GM18909 (cell line): ENCODE results near the gene DNAL4.

Experiments used
- ATAC-seq: cut with Tn5 transposase; IDR thresholded peaks from one replicate; pipeline ENCODE4 v1.9.1; 2021; ENCODE audit warnings: mild to moderate bottlenecking; ENCODE audit not compliant: unreplicated experiment, poor library complexity

Gene DNAL4

GRCh38 chr22:38761202-38762162 is 32.5 kb downstream of the DNAL4 start:
- ATAC-seq, result no peak

GRCh38 chr22:38760477-38761201 is 33.3 kb downstream of the DNAL4 start:
- ATAC-seq, result no peak

- ATAC-seq, result no peak
Observed at GRCh38 chr22:38759005-38759404, 34.9 kb downstream of the DNAL4 start.

GRCh38 chr22:38758276-38758945 is 35.5 kb downstream of the DNAL4 start:
- ATAC-seq, result no peak

- ATAC-seq, result no peak
Observed at GRCh38 chr22:38757464-38757757, 36.5 kb downstream of the DNAL4 start.

- ATAC-seq, result no peak
Observed at GRCh38 chr22:38756711-38757463, 37.1 kb downstream of the DNAL4 start.

- peak; percentile 64 for ATAC-seq
Observed at GRCh38 chr22:38755911-38756532, 37.9 kb downstream of the DNAL4 start, which contains the start of gene SUN2. Gene SUN2, minus strand, starts transcription at chr22:38755998. Its CDS starts 3,370 bp downstream, at chr22:38752628.

- peak; percentile 36 for ATAC-seq
Observed at GRCh38 chr22:38755155-38755910, 38.6 kb downstream of the DNAL4 start.

GRCh38 chr22:38754751-38755154 is 39.2 kb downstream of the DNAL4 start:
- ATAC-seq, result no peak

- no peak for ATAC-seq
Observed at GRCh38 chr22:38753948-38754750, 39.8 kb downstream of the DNAL4 start.

GRCh38 chr22:38751422-38752346 is 42.3 kb downstream of the DNAL4 start:
- ATAC-seq, result peak; percentile 46

- no peak for ATAC-seq
Observed at GRCh38 chr22:38751066-38751421, 42.9 kb downstream of the DNAL4 start.

- no peak for ATAC-seq
Observed at GRCh38 chr22:38750638-38751037, 43.3 kb downstream of the DNAL4 start.

- ATAC-seq, result no peak
Observed at GRCh38 chr22:38750104-38750503, 43.8 kb downstream of the DNAL4 start.

- no peak for ATAC-seq
Observed at GRCh38 chr22:38748487-38749136, 45.3 kb downstream of the DNAL4 start.

GRCh38 chr22:38745676-38746460 is 48.1 kb downstream of the DNAL4 start:
- ATAC-seq, result no peak
